Kidney (tissue), 14 donors: ENCODE data around the gene RSBN1L. TPM values are rescaled to one million over a fixed set of nuclear protein-coding genes. Genes with fewer than 3 reads are reported as not detected.
A peak's percentile ranks its signal among the peaks of the same experiment; 100 is the strongest.

ENCODE experiments used
- DNase-seq, 5 donors: peaks; one replicate each; pipeline ENCODE4 v3.0.0-alpha.2; 2013 to 2020
- FAIRE-seq: peaks from 2 replicates; lab custom pipeline; 2012; peaks lifted over from hg19 to GRCh38; lab: Jason Lieb, UNC
- H3K27ac ChIP-seq, 2 donors: one replicate each; pipeline ENCODE4 v1.7.0; 2013; ENCODE audit warnings: low read depth in 2 of 2, low read length in 2 of 2, inconsistent platforms in 1 of 2
- H3K27me3 ChIP-seq: one replicate; pipeline ENCODE4 v1.7.1; 2013; ENCODE audit warnings: low read length, inconsistent platforms; ENCODE audit not compliant: control insufficient read depth, insufficient read depth
- H3K36me3 ChIP-seq, 3 donors: one replicate each; pipeline versions ENCODE4 v1.7.0 to v1.7.1; 2013; ENCODE audit warnings: low read length in 3 of 3, control low read depth in 1 of 3, inconsistent platforms in 1 of 3; ENCODE audit not compliant: insufficient read depth in 3 of 3, control insufficient read depth in 2 of 3
- H3K4me1 ChIP-seq, 3 donors: one replicate each; pipeline versions ENCODE4 v1.7.0 to v1.7.1; 2013; ENCODE audit warnings: low read length in 3 of 3, inconsistent platforms in 1 of 3, low read depth in 1 of 3; ENCODE audit not compliant: control insufficient read depth in 2 of 3, insufficient read depth in 2 of 3
- H3K4me3 ChIP-seq, 3 donors: one replicate each; pipeline versions ENCODE4 v1.7.0 to v1.8.1; 2013; ENCODE audit warnings: low read length in 3 of 3, control low read depth in 1 of 3, inconsistent platforms in 1 of 3
- H3K9ac ChIP-seq, 3 donors: one replicate each; pipeline versions ENCODE4 v1.7.0 to v1.7.1; 2013; ENCODE audit warnings: low read length in 3 of 3, control low read depth in 1 of 3, inconsistent platforms in 1 of 3
- H3K9me3 ChIP-seq, 3 donors: one replicate each; pipeline versions ENCODE4 v1.7.0 to v1.7.1; 2013; ENCODE audit warnings: low read length in 3 of 3, control low read depth in 1 of 3, inconsistent platforms in 1 of 3; ENCODE audit not compliant: control insufficient read depth in 2 of 3, insufficient read depth in 1 of 3
- intact Hi-C: fragments of 100-400 bp; cut with DNase I; formaldehyde crosslinking; loops from one replicate; pipeline ENCODE4 v1.11.1; 2022
- polyA plus RNA-seq: library from polyadenylated mRNA; stranded (reverse); fragments of 350-450 nt; fragmentation: Illumina TruSeq; extraction: RNeasy Lipid Tissue Mini Kit (QIAGEN cat#74804); gene quantifications from one replicate; pipeline ENCODE4 v1.2.3, GENCODE V29; 2014; ENCODE audit warnings: low read depth, low replicate concordance; ENCODE audit not compliant: insufficient read depth
- total RNA-seq: library from RNA; stranded (reverse); fragmentation: NEBNext Ultra II Directional; extraction: Animal tissue kit (Norgen Biotek cat#: 25700); gene quantifications from one replicate; pipeline ENCODE4 v1.2.1, GENCODE V29; 2021
- TF ChIP-seq, protein P1 (sequence below): IDR thresholded peaks from 3 replicates; pipeline ENCODE4 v1.5.1; 2012; ENCODE audit warnings: mild to moderate bottlenecking, moderate library complexity, borderline replicate concordance; ENCODE audit not compliant: insufficient read depth; ENCODE audit errors: extremely low read depth
- donor health status: control.
- donor health status: control.
- donor health status: control.
- donor health status: control.
- donor health status: control.
- donor health status: DM: yes; HTN: yes; CAD: no.
- donor health status: Normal renal cell carcinoma (clear cell type).

Gene RSBN1L
- total and polyA plus RNA-seq, 2 donors from 2014 or later, result 7.3 to 18.0 TPM

DNA sequence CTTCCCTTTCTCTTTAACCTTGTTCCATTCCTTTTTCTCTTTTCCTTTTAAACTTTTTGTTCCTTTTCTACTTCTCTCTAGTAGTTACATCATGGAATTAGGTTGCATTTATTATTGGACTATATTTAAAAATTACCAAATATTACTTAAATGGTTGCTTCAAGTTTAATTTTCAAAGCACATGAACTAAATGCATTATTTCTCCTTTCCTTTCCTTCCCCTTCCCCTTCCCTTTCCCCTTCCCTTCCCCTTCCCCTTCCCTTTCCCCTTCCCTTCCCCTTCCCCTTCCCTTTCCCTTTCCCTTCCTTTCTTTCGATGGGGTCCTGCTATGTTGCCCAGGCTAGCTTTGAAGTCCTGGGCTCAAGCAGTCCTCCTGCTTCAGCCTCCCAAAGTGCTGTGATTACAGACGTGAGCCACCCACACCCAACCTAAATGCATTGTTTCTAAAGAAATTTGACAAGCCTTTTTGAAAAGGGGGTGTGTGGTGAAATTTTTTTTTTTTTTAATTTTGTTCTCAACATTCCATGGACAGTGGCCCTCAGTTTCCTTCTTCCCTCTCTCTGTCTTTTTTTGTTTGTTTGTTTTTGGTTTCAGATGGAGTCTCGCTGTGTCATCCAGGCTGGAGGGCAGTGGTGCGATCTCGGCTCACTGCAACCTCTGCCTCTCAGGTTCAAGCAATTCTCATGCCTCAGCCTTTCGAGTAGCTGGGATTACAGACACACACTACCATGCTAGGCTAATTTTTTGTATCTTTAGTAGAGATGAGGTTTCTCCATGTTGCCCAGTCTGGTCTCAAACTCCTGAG lies 70.7 kb downstream of the RSBN1L start:
- H3K9ac ChIP-seq, result no peak overlapping the region
- TF ChIP-seq, protein P1, sequence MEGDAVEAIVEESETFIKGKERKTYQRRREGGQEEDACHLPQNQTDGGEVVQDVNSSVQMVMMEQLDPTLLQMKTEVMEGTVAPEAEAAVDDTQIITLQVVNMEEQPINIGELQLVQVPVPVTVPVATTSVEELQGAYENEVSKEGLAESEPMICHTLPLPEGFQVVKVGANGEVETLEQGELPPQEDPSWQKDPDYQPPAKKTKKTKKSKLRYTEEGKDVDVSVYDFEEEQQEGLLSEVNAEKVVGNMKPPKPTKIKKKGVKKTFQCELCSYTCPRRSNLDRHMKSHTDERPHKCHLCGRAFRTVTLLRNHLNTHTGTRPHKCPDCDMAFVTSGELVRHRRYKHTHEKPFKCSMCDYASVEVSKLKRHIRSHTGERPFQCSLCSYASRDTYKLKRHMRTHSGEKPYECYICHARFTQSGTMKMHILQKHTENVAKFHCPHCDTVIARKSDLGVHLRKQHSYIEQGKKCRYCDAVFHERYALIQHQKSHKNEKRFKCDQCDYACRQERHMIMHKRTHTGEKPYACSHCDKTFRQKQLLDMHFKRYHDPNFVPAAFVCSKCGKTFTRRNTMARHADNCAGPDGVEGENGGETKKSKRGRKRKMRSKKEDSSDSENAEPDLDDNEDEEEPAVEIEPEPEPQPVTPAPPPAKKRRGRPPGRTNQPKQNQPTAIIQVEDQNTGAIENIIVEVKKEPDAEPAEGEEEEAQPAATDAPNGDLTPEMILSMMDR, result no peak
- no peaks in the 10 kb centered on the region for H3K36me3 ChIP-seq
- H3K27me3 ChIP-seq, result no peaks in the 10 kb centered on the region
- H3K4me1 ChIP-seq, result peaks cover 0 to 15% (median 6%) of the 10 kb centered on the region in 3 donors
- intact Hi-C loops, result no loop called here
- no peak overlapping the region for H3K4me3 ChIP-seq
- FAIRE-seq, result no peak
- H3K9me3 ChIP-seq, result no peaks in the 10 kb centered on the region
- DNase-seq, result no peak
- H3K27ac ChIP-seq, result peak overlapping the region; percentile 5 to 25

DNA sequence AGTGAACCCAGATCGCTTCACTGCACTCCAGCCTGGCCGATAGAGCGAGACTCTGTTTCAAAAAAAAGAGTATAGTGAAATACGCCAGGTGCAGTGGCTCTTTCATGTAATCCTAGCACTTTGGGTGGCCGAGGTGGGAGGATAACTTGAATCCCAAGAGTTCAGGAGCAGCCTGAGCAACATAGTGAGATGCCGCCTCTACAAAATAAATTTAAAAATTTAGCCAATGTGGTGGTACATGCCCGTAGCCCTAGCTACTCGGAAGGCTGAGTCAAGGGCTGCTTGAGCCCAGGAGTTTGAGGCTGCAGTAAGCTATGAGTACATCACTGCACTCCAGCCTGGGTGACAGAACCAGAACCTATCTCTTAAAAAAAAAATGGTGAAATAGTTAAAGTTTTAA lies 74.1 kb downstream of the RSBN1L start:
- intact Hi-C loops, result no loop called here
- Histone ChIP-seq H3K9ac (no peak overlapping the region), H3K4me3 (no peak overlapping the region), H3K36me3 (peaks cover 0 to 3% (median 0%) of the 10 kb centered on the region in 3 donors), H3K27ac (no peak overlapping the region), H3K27me3 (no peaks in the 10 kb centered on the region), H3K9me3 (no peaks in the 10 kb centered on the region), H3K4me1 (peaks cover 0 to 10% (median 3%) of the 10 kb centered on the region in 3 donors)
- DNase-seq (no peak), FAIRE-seq (no peak)
- TF ChIP-seq, protein P1, result no peak

DNA sequence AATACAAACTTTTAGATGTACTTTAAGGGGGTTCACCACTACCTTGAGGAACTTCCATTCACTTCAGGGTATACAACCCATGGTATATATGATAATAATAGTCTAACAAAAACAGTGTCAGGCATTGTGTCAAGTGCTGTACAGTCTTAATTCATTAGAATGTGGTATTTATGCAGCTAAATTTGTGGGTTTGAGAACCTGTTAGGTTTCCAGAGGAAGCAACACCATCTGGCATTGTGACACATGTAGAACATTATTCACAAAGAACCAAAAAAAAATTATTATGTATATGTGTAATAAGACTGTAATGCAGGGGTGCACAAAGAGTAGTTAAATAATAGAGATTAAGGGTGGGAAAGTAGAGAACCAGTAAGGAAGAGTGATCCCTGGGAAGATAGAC lies 75.6 kb downstream of the RSBN1L start:
- intact Hi-C loops, result no loop called here

More for the DNA sequence above, 75.6 kb downstream of the RSBN1L start:
- H3K27ac ChIP-seq, result no peak overlapping the region
- no peak for DNase-seq
- peaks cover 3 to 9% (median 3%) of the 10 kb centered on the region in 3 donors for H3K36me3 ChIP-seq
- peaks cover 0 to 2% (median 0%) of the 10 kb centered on the region in 3 donors for H3K9me3 ChIP-seq
- FAIRE-seq, result no peak
- H3K27me3 ChIP-seq, result no peaks in the 10 kb centered on the region
- H3K9ac ChIP-seq, result no peak overlapping the region
- TF ChIP-seq, protein P1, result no peak
- H3K4me1 ChIP-seq, result no peaks in the 10 kb centered on the region
- no peak overlapping the region for H3K4me3 ChIP-seq
